Neural crest cell (in vitro differentiated cells): ENCODE data around the gene PPM1H. TPM values are rescaled to one million over a fixed set of nuclear protein-coding genes. Genes with fewer than 3 reads are reported as not detected.
A peak's percentile ranks its signal among the peaks of the same experiment; 100 is the strongest.

Experiments
- DNase-seq: peaks from one replicate; pipeline ENCODE4 v3.0.0; 2021; ENCODE audit warnings: low read depth, mixed read lengths, low spot score
- H3K27ac Mint-ChIP-seq: one replicate; pipeline ENCODE4 v1.8.0; 2021; ENCODE audit warnings: mild to moderate bottlenecking, mixed read lengths; ENCODE audit not compliant: unreplicated experiment
- H3K27me3 Mint-ChIP-seq: 2 replicates; pipeline ENCODE4 v1.8.0; 2021; ENCODE audit warnings: low read depth, mild to moderate bottlenecking, mixed read lengths
- H3K36me3 Mint-ChIP-seq: 2 replicates; pipeline ENCODE4 v1.8.0; 2021; ENCODE audit warnings: low read depth, mild to moderate bottlenecking, mixed read lengths
- H3K4me1 Mint-ChIP-seq: 2 replicates; pipeline ENCODE4 v1.8.0; 2021; ENCODE audit warnings: mixed read lengths
- H3K4me3 Mint-ChIP-seq: one replicate; pipeline ENCODE4 v1.8.0; 2021; ENCODE audit warnings: mild to moderate bottlenecking, mixed read lengths
- H3K9me3 Mint-ChIP-seq: 2 replicates; pipeline ENCODE4 v1.8.0; 2021; ENCODE audit warnings: mixed read lengths
- total RNA-seq: library from RNA; stranded (reverse); gene quantifications from 2 replicates; pipeline ENCODE4 v1.2.1, GENCODE V29; 2021
- TF ChIP-seq, protein P1 (sequence below): fragments of 200-600 bp; sonication (generic); conservative IDR thresholded peaks from 2 replicates; pipeline ENCODE4 v1.5.0; 2021; ENCODE audit warnings: antibody characterized with exemption, mild to moderate bottlenecking

The PPM1H gene
- total RNA-seq, 1 donor from 2014 or later, result 3.5 TPM

- Mint-ChIP-seq H3K27ac (no peak overlapping the region), H3K4me3 (no peak overlapping the region), H3K4me1 (peaks cover 21% of the 10 kb centered on the region), H3K36me3 (peaks cover 3% of the 10 kb centered on the region), H3K9me3 (peaks cover 3% of the 10 kb centered on the region), H3K27me3 (no peaks in the 10 kb centered on the region)
- DNase-seq, result no peak
- TF ChIP-seq, protein P1, sequence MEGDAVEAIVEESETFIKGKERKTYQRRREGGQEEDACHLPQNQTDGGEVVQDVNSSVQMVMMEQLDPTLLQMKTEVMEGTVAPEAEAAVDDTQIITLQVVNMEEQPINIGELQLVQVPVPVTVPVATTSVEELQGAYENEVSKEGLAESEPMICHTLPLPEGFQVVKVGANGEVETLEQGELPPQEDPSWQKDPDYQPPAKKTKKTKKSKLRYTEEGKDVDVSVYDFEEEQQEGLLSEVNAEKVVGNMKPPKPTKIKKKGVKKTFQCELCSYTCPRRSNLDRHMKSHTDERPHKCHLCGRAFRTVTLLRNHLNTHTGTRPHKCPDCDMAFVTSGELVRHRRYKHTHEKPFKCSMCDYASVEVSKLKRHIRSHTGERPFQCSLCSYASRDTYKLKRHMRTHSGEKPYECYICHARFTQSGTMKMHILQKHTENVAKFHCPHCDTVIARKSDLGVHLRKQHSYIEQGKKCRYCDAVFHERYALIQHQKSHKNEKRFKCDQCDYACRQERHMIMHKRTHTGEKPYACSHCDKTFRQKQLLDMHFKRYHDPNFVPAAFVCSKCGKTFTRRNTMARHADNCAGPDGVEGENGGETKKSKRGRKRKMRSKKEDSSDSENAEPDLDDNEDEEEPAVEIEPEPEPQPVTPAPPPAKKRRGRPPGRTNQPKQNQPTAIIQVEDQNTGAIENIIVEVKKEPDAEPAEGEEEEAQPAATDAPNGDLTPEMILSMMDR, result no peak
Measured at GRCh38 chr12:62749586-62749985, 185.4 kb downstream of the PPM1H start.

- peak overlapping the region; percentile 65 for H3K27ac Mint-ChIP-seq
Measured at GRCh38 chr12:62748941-62749468, 185.9 kb downstream of the PPM1H start.

DNA sequence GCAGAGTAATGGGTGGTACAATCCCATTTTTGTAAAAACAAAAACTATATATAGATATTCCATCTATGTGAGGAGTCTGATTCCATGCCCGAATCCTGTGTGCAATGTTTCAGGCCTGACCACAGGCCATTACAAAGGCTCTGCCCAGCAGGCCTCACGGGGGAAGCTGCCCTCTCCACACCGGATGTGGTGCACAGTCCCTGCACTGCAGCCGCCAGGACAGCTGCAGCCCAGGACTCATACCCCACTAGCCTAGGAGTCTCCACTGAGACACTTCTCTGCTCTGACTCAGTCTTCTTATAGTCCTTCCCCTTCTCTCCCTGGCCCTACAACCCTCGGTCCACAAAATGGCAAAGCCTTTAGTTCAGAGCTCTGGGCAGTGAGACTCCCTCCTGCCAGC lies 190.4 kb downstream of the PPM1H start:
- H3K36me3 Mint-ChIP-seq, result no peaks in the 10 kb centered on the region
- peak overlapping the region; percentile 78 for H3K27ac Mint-ChIP-seq
- no peaks in the 10 kb centered on the region for H3K9me3 Mint-ChIP-seq
- peaks cover 18% of the 10 kb centered on the region for H3K4me1 Mint-ChIP-seq
- no peak for DNase-seq
- H3K4me3 Mint-ChIP-seq, result no peak overlapping the region
- no peaks in the 10 kb centered on the region for H3K27me3 Mint-ChIP-seq
- TF ChIP-seq, protein P1, result no peak

More at GRCh38 chr12:62748941-62749468, 185.9 kb downstream of the PPM1H start:
- DNase-seq, result no peak
- Mint-ChIP-seq H3K9me3 (peaks cover 3% of the 10 kb centered on the region), H3K36me3 (no peaks in the 10 kb centered on the region), H3K4me3 (no peak overlapping the region), H3K4me1 (peaks cover 21% of the 10 kb centered on the region), H3K27me3 (no peaks in the 10 kb centered on the region)
- TF ChIP-seq, protein P1, result no peak

DNA sequence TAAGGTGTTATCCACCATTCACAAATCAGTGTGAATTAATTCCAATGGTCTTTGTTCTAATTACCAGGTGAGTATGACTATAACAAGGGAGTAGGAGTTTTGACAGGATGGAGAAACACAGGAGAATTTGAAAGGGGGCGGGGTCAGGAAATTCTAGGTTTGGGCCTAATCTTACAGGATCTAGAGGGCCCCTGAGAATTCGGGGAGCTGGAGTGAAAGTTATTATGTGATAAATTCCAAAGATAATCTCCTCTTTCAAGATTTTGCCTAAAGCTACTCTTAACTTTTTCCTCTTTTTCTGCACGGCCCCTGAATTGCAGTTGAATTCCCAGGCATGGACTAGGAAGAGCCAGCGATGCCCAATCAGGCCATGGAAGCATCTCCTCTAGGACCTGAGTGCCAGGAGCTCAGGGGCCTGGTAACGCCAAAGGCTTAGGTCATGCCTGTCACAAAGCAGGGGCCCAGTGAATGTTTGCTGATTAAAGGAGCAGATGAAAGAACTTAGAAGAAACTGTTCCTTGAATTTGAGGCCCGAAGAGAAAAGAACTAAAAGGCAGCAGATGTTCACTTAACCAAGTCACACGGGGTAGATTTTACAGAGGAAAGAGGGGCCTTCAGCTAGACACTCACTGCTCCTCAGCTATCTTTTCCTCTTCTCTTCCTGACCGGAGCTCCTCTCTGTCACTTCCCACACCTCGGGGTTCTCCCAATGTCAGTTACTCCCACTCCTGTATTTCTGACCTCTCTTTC lies 195.5 kb downstream of the PPM1H start:
- TF ChIP-seq, protein P1, result no peak
- H3K9me3 Mint-ChIP-seq, result no peaks in the 10 kb centered on the region
- H3K4me3 Mint-ChIP-seq, result no peak overlapping the region
- no peaks in the 10 kb centered on the region for H3K27me3 Mint-ChIP-seq
- H3K36me3 Mint-ChIP-seq, result no peaks in the 10 kb centered on the region
- H3K27ac Mint-ChIP-seq, result no peak overlapping the region
- peaks cover 19% of the 10 kb centered on the region for H3K4me1 Mint-ChIP-seq
- DNase-seq, result no peak

DNA sequence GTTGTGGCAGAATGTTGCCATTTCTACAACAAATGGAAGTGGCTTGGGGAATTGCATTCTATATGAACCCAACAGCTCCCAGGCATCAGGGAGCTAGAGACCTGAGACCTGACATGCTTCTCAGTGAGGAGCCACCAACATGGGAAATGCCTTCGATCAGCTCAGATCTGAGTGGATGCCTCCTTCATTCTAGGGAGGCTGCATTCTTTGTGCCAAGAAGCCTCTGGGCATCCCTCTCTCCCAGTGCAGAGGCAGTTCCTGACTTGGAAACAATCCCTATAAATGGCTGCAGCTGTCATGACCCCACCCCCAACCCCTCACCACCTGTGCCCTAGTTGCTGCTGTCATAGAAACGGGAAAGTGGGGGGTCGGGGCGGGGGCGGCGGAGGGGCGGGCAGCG lies 196.3 kb downstream of the PPM1H start:
- TF ChIP-seq, protein P1, result no peak
- H3K36me3 Mint-ChIP-seq, result no peaks in the 10 kb centered on the region
- peaks cover 23% of the 10 kb centered on the region for H3K4me1 Mint-ChIP-seq
- no peak for DNase-seq
- H3K27ac Mint-ChIP-seq, result no peak overlapping the region
- H3K27me3 Mint-ChIP-seq, result no peaks in the 10 kb centered on the region
- no peaks in the 10 kb centered on the region for H3K9me3 Mint-ChIP-seq
- no peak overlapping the region for H3K4me3 Mint-ChIP-seq
